ENCODE measurements around the gene DPCD. TPM values are rescaled to one million over a fixed set of nuclear protein-coding genes. Genes with fewer than 3 reads are reported as not detected.

DPCD gene
- total and polyA plus RNA-seq, 4 donors, result 5.1 to 6.9 (median 5.6) TPM

DNA sequence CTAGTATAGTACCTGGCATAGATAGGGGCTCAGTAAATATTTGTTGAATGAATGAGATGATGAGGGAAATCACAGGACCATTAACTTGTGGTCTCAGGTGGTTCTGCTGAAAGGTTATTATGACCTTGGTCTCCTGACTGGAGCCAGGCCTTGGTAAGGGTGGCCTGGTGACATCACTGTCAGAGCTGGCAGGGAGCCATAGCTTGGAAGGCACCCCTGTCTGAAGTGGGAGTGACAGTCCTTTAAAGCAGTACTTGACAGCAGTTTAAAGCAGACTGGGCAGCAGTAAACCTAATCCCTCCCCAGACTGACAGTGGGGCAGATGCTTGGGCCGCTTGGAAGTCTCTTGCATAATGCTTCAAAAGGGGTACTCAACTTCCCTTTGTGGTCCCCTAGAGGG is 13.4 kb downstream of the DPCD start:
- no peak for DNase-seq (ENCODE audit: low spot score)
- H3K27me3 ChIP-seq (ENCODE audit: control insufficient read depth in 4 of 4, insufficient read depth in 4 of 4, low read length in 3 of 4), result no peaks in the 10 kb centered on the region

More for the DNA sequence above, 13.4 kb downstream of the DPCD start:
- no peaks in the 10 kb centered on the region for H3K9me3 ChIP-seq (ENCODE audit: control insufficient read depth in 4 of 4, low read length in 3 of 4)
- no peak overlapping the region for H3K27ac ChIP-seq (ENCODE audit: low read depth in 1 of 2, low read length in 2 of 2)
- H3K36me3 ChIP-seq (ENCODE audit: control insufficient read depth in 4 of 4, insufficient read depth in 3 of 4, low read depth in 1 of 4, low read length in 3 of 4), result peaks cover 0 to 4% (median 2%) of the 10 kb centered on the region in 4 donors
- WGBS, result 94% methylated on average over 1 of the region's 1 CpG
- no peak overlapping the region for H3K4me3 ChIP-seq (ENCODE audit: low read depth in 1 of 3, low read length in 3 of 3)
- H3K9ac ChIP-seq (ENCODE audit: low read depth in 1 of 2, low read length in 2 of 2), result no peak overlapping the region
- TF ChIP-seq, protein P1, sequence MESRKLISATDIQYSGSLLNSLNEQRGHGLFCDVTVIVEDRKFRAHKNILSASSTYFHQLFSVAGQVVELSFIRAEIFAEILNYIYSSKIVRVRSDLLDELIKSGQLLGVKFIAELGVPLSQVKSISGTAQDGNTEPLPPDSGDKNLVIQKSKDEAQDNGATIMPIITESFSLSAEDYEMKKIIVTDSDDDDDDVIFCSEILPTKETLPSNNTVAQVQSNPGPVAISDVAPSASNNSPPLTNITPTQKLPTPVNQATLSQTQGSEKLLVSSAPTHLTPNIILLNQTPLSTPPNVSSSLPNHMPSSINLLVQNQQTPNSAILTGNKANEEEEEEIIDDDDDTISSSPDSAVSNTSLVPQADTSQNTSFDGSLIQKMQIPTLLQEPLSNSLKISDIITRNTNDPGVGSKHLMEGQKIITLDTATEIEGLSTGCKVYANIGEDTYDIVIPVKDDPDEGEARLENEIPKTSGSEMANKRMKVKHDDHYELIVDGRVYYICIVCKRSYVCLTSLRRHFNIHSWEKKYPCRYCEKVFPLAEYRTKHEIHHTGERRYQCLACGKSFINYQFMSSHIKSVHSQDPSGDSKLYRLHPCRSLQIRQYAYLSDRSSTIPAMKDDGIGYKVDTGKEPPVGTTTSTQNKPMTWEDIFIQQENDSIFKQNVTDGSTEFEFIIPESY (IDR thresholded peaks at IDR 0.05), result no peak
- TF ChIP-seq, protein P2, sequence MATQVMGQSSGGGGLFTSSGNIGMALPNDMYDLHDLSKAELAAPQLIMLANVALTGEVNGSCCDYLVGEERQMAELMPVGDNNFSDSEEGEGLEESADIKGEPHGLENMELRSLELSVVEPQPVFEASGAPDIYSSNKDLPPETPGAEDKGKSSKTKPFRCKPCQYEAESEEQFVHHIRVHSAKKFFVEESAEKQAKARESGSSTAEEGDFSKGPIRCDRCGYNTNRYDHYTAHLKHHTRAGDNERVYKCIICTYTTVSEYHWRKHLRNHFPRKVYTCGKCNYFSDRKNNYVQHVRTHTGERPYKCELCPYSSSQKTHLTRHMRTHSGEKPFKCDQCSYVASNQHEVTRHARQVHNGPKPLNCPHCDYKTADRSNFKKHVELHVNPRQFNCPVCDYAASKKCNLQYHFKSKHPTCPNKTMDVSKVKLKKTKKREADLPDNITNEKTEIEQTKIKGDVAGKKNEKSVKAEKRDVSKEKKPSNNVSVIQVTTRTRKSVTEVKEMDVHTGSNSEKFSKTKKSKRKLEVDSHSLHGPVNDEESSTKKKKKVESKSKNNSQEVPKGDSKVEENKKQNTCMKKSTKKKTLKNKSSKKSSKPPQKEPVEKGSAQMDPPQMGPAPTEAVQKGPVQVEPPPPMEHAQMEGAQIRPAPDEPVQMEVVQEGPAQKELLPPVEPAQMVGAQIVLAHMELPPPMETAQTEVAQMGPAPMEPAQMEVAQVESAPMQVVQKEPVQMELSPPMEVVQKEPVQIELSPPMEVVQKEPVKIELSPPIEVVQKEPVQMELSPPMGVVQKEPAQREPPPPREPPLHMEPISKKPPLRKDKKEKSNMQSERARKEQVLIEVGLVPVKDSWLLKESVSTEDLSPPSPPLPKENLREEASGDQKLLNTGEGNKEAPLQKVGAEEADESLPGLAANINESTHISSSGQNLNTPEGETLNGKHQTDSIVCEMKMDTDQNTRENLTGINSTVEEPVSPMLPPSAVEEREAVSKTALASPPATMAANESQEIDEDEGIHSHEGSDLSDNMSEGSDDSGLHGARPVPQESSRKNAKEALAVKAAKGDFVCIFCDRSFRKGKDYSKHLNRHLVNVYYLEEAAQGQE (IDR thresholded peaks at IDR 0.05), result no peak
- TF ChIP-seq RAD21 (IDR thresholded peaks at IDR 0.05) (no peak), HNF4A (conservative IDR thresholded peaks at IDR 0.05) (no peak), HNF4G (IDR thresholded peaks at IDR 0.05) (no peak), SP1 (IDR thresholded peaks at IDR 0.05) (no peak), NR2F2 (IDR thresholded peaks at IDR 0.05) (no peak), JUND (IDR thresholded peaks at IDR 0.05) (no peak), EGR1 (IDR thresholded peaks at IDR 0.05; ENCODE audit: low read depth in 2 of 2) (no peak), GABPA (IDR thresholded peaks at IDR 0.05 in 1 of 2, conservative IDR thresholded peaks at IDR 0.05 in 1 of 2) (no peak), TAF1 (conservative IDR thresholded peaks at IDR 0.05) (no peak), FOXA2 (IDR thresholded peaks at IDR 0.05) (no peak), YY1 (IDR thresholded peaks at IDR 0.05) (no peak), FOXA1 (IDR thresholded peaks at IDR 0.05) (no peak), RXRA (IDR thresholded peaks at IDR 0.05) (no peak)
- TF ChIP-seq, protein P3, sequence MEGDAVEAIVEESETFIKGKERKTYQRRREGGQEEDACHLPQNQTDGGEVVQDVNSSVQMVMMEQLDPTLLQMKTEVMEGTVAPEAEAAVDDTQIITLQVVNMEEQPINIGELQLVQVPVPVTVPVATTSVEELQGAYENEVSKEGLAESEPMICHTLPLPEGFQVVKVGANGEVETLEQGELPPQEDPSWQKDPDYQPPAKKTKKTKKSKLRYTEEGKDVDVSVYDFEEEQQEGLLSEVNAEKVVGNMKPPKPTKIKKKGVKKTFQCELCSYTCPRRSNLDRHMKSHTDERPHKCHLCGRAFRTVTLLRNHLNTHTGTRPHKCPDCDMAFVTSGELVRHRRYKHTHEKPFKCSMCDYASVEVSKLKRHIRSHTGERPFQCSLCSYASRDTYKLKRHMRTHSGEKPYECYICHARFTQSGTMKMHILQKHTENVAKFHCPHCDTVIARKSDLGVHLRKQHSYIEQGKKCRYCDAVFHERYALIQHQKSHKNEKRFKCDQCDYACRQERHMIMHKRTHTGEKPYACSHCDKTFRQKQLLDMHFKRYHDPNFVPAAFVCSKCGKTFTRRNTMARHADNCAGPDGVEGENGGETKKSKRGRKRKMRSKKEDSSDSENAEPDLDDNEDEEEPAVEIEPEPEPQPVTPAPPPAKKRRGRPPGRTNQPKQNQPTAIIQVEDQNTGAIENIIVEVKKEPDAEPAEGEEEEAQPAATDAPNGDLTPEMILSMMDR (IDR thresholded peaks at IDR 0.05; ENCODE audit: low read depth, low read length, missing input control), result no peak
- TF ChIP-seq, protein P4, sequence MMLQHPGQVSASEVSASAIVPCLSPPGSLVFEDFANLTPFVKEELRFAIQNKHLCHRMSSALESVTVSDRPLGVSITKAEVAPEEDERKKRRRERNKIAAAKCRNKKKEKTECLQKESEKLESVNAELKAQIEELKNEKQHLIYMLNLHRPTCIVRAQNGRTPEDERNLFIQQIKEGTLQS (IDR thresholded peaks at IDR 0.05), result no peak
- TF ChIP-seq, protein P5, sequence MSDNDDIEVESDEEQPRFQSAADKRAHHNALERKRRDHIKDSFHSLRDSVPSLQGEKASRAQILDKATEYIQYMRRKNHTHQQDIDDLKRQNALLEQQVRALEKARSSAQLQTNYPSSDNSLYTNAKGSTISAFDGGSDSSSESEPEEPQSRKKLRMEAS (IDR thresholded peaks at IDR 0.05), result no peak
- H3K4me1 ChIP-seq (ENCODE audit: control insufficient read depth in 4 of 4, insufficient read depth in 4 of 4, low read length in 3 of 4), result no peaks in the 10 kb centered on the region

Data from liver (tissue), 9 donors.